Medulla oblongata (tissue), 1 donor: Measurements from ENCODE around the gene UBE2V1.
"Not testable (repeated sequence)": the region's sequence is repeated elsewhere in the genome, so short reads cannot be mapped to it uniquely, and the experiment has no call there.

Experiments
- DNase-seq: peaks from one replicate; pipeline ENCODE4 v3.0.0-alpha.2; 2015; ENCODE audit errors: extremely low spot score

Gene UBE2V1

GRCh38 chr20:50137702-50138101 lies 24.8 kb upstream of the UBE2V1 start:
- peak; percentile 81 for DNase-seq

- DNase-seq: no peak
Measured at GRCh38 chr20:50136822-50137599, 24.1 kb upstream of the UBE2V1 start.

DNA sequence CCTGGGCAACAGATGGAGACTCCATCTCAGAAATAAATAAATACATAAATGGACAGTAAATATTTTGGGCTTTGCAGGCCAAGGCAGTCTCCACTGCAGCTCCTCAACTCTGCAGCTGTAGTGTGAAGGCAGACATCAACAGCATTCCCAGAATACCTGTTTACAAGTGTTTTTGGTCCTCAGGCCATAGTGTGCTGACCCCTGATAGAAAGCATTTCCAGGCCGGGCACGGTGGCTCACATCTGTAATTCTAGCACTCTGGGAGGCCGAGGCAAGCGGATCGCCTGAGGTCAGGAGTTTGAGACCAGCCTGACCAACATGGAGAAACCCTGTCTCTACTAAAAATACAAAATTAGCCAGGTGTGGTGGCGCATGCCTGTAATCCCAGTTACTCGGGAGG lies 22.2 kb upstream of the UBE2V1 start:
- not testable (repeated sequence) for DNase-seq

DNA sequence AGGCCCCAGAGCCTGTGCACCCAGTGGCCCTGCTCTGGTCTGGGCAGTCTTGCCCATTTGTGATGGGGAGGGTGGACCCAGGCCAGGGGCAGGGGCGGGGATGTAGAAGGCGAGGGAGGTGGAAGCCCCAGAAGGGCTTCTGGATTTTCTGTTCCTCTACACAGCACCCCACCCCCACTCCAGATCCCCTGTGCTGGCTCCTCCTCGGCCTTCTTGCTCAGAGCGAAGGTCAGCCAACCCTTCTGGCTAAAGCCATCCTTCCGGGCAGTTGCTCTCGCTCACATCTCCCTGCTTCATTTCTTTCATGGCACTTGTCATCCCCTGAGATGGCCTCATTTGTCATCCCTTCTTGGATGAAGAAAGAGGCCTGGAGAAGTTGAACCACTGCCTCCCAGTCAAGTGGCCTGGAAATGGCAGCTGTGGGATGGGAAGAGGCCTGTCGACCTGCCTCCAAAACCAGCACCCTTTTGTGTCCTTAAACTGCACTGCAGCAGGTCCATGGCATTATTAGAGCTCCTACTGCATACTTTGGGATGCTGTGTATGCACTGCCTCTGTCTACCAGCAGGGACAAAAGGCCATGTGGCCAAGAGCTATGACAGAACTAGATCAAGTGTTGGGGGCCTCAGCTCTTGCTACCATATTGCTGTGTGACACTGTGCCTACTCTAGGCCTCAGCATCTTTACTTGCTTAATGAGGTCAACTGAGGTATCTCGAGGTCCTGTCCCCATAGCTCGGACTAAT lies 20.7 kb upstream of the UBE2V1 start:
- DNase-seq: no peak

GRCh38 chr20:50133041-50133440 lies 20.1 kb upstream of the UBE2V1 start:
- no peak for DNase-seq

GRCh38 chr20:50130995-50131394 lies 18.0 kb upstream of the UBE2V1 start:
- DNase-seq: no peak

DNA sequence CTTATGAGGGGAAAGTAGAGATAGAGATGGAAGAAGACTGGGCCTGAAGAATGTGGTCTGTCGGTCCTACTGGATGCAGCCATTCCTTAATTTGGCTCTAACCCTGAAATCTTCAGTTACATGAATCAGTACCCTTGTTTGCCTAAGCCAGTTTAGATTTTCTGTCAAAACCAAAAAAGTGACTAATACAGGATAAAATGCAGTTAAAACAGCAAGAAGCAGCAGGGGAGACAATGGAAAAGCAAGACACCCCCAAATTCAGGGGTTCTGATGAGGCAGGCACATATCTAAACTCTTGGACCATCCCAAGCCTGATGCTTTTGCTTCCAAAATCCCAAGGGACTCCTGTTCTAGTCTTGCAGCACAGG lies 17.4 kb upstream of the UBE2V1 start:
- no peak for DNase-seq

DNA sequence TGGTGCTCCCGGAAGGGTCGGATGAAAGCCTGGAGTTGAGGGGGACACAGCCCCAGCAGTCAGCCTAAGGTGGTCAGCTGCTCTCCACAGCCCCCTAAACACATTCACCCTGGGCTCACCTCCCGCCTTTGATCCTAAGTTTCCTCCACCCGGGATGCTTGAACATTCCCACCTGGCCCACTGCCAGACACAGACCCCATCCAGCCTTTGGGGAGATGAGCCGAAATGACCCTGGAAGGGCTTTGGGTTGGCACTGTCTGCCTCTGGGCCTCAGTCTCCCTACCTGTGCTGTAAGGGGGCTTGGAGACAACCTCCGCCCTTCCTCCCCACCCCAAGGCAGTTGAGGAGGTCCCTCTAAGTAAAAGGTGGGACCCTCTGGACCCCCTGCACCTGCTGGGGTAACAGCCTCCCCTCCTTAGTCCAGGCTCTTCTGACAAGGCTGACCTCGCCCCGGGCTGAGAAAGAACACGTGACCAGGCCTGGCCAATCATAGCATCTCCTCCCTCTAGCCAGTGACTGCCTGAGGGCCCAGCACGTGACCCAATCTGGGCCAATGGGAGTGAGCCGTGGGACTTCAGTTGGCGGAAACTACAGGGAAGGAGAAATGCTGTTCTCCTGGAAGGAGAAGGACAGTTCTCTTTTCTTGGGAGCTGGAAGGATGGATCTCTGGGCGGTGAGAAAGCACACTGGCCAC lies 16.9 kb upstream of the UBE2V1 start:
- no peak for DNase-seq

DNA sequence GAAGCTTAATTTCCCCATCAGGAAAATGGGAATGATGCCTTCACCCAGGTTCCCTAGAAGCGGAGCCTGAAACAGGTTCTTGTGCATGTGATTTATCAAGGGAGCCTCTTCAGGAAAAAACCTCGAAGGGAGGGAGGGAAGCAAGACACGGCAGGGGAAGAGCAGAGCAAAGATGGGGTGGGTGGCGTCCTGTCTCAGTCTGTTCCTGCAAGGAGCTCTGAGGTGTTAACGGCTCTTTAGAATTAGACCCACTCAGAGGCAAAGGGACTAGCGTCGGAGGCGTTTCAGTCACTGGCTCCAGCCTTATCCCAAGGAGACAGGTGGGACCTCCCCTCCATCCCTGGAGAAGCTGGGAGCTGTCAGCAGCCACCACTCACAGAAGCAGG lies 15.6 kb upstream of the UBE2V1 start:
- DNase-seq: no peak

DNA sequence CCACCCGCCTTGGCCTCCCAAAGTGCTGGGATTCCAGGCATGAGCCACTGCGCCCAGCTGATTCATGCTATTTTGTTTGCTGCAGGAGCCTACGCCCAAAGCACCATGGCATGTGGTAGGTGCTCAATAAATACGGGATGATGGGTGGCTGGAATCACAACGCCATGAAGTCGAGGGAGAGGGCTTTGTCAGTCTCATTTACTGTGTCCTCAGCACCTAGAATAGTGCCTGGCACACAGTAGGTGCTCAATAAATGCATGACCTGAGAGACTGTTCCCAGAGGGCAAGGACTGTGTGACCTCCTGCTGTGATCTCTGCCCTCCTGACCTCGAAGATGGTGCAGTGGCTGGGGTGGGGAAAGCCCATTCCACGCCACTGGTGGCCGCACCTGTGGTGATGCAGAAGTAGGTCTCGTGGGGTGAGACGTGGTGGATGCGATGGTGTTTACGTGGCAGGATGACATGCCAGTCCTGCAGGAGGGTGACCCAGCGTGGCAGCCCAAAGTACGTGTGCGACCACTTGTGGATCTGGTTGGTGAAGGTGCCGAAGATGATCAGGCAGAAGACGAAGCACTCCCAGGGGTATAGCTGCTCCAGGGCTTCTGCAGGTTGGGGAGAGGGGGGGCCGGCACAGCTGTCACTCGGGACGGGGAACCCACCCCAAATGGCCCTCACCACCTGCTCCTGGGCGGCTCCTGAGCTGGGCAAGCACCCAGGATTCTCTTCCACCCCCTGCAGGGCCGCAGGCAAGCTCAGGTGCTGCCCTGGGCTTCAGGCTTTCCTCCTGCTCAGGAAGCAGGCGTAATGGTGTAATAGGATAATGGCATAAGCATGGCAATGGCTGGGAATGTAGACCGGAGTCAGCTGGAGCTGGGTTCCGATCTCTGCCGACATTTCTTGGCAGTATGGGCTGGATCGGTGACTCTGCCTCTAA lies 14.9 kb upstream of the UBE2V1 start:
- DNase-seq: no peak

- no peak for DNase-seq
Measured at GRCh38 chr20:50126662-50127061, 13.7 kb upstream of the UBE2V1 start.

GRCh38 chr20:50125279-50125678 lies 12.3 kb upstream of the UBE2V1 start:
- DNase-seq: no peak

GRCh38 chr20:50124496-50124895 lies 11.5 kb upstream of the UBE2V1 start:
- DNase-seq: no peak

GRCh38 chr20:50123418-50123817 lies 10.5 kb upstream of the UBE2V1 start:
- DNase-seq: no peak

DNA sequence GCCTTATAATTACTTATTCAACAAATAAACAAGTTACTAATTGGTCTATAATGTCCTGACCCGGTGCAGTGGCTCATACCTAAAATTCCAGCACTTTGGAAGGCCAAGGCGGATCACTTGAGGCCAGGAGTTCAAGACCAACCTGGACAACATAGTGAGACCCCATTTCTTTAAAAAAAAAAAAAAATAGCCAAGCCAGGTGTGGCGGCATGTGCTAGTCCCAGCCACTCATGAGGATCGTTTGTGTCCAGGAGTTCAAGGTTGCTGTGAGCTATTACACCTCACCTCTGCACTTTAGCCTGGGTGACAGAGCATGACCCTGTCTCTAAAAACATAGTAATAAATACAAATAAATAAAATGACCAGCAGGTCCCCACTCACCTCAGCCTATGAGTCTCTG lies 9.8 kb upstream of the UBE2V1 start:
- no peak for DNase-seq

GRCh38 chr20:50121858-50122271 lies 8.9 kb upstream of the UBE2V1 start:
- no peak for DNase-seq

DNA sequence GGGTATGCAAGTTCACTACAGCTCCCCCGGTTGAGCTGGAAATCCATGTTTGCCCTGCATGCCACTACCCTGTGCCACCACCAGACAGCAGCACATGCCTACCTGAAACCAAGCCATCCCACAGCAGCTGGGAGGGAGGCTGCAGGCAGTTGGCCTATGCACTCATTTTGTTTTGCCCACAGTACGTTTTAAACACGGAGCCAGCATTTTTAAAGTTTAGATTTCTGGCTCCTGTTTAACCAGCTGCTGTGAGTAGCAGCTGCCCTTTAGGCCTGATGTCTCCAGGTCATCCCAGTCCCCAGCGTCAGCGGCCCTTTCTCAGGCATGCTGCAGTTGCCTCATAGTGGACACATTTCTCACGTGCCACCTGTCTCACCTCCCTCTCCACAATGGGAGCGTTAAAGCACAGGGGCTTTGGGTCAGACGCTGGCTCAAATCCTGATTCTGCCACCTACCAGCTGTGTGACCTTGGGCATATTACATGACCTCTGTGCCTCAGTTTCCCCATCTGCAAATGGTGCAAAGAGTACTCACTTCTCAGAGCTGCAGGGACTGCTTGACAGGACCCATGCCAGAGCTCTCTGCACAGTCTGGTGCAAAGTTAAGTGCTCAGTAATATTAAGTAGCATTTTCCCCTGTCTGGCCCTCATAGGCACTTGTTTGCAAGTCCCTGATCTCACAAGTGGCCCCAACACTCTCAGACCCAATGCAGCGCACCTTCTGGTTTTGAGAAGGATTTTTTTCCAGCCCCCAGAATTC lies 8.2 kb upstream of the UBE2V1 start:
- peak; percentile 85 for DNase-seq

DNA sequence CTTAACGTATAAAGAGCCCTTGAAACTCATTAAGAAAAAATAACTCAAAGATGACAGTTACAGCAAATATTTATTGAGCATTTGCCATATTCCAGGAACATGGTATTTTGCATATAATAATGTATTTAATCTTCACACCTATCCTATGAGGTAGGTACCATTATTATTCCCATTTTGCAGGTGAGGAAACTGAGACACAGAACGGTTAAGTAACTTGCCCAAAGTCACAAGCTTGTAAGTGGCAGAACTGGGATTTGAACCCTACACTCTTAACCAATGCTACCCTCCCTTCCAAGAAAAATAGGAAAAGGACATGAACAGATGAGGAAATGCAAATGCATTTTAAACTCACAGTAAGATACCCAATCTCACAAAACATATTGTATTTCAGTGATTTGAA lies 5.3 kb upstream of the UBE2V1 start:
- DNase-seq: no peak

DNA sequence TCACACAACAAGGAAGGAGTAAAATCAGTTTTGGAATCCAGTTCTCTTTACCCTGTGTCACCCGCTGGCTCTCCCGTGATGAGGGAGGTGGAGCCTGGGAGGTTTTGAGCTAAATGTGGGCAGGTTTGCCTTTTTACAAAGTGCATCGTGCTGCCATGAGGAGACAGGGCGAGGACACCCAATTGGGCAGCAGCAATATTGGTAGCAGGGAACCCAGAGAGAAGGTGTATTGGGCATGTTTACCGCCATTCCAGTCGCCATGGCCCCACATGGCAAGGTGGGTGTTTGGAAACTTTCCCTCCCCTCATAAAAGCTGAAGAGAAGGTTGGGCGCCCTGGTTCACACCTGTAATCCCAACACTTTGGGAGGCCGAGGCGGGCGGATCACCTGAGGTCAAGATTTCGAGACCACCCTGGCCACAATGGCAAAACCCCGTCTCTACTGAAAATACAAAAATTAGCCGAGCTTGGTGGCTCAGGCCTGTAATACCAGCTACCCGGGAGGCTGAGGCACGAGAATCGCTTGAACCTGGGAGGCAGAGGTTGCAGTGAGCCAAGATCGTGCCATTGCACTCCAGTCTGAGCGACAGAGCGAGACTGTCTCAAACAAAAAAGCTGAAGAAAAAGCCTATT lies 3.5 kb upstream of the UBE2V1 start:
- no peak for DNase-seq

- DNase-seq: peak; percentile 99
Measured at GRCh38 chr20:50115591-50116367, 2.8 kb upstream of the UBE2V1 start.
